Left lung (tissue), 10 donors: ENCODE measurements around the gene IL17F. TPM values are rescaled to one million over a fixed set of nuclear protein-coding genes. Genes with fewer than 3 reads are reported as not detected.

Source experiments
- ATAC-seq: fragments of 200-7000 bp; cut with Tn5 transposase; one replicate; pipeline ENCODE4 v1.9.1; 2020; ENCODE audit warnings: moderate library complexity
- DNase-seq, 4 donors: peaks; one replicate each; pipeline ENCODE4 v3.0.0-alpha.2; 2013 to 2020
- H3K27ac ChIP-seq, 2 donors: fragments of 200-600 bp; sonication (generic) in 1 of 2; one replicate each; pipeline versions ENCODE4 v1.5.0 to v1.8.0; 2020 to 2021
- H3K27me3 ChIP-seq, 2 donors: fragments of 200-600 bp; sonication (generic) in 1 of 2; one replicate each; pipeline versions ENCODE4 v1.5.0 to v1.8.0; 2020 to 2021
- H3K36me3 ChIP-seq, 2 donors: fragments of 200-600 bp; sonication (generic) in 1 of 2; one replicate each; pipeline versions ENCODE4 v1.5.0 to v1.8.0; 2020 to 2021
- H3K4me1 ChIP-seq, 2 donors: fragments of 200-600 bp; one replicate each; pipeline ENCODE4 v1.8.0; 2021
- H3K4me3 ChIP-seq, 2 donors: fragments of 200-600 bp; sonication (generic) in 1 of 2; one replicate each; pipeline versions ENCODE4 v1.5.0 to v1.8.0; 2020 to 2021; ENCODE audit warnings: mild to moderate bottlenecking in 1 of 2
- H3K9me3 ChIP-seq, 2 donors: fragments of 200-600 bp; sonication (generic) in 1 of 2; one replicate each; pipeline versions ENCODE4 v1.5.0 to v1.8.0; 2020 to 2021
- intact Hi-C, 2 donors: fragments of 100-400 bp; cut with DNase I; formaldehyde crosslinking; loops; one replicate each; pipeline versions ENCODE4 v1.11.2 to v1.14.2; 2022
- polyA plus RNA-seq, 6 donors: library from polyadenylated mRNA; unstranded; fragments of 120-200 nt; gene quantifications; one replicate each; pipeline ENCODE4 v1.2.1, GENCODE V29; 2013; ENCODE audit not compliant: insufficient read length in 6 of 6
- total RNA-seq, 2 donors: library from RNA; stranded (reverse); fragmentation: NEBNext Ultra II Directional; extraction: Animal tissue kit (Norgen Biotek cat#: 25700); gene quantifications; one replicate each; pipeline ENCODE4 v1.2.1, GENCODE V29; 2021
- TF ChIP-seq, protein P1 (sequence below), 2 donors: fragments of 200-600 bp; sonication (generic) in 1 of 2; IDR thresholded peaks; one replicate each; pipeline versions ENCODE4 v1.5.0 to v1.8.0; 2021; ENCODE audit warnings: antibody characterized with exemption in 2 of 2
- donor health status: DM: no; HTN: yes; CAD: no.
- donor health status: DM: no; HTN: no; CAD: no.

Gene IL17F
- total and polyA plus RNA-seq, 8 donors, result not detected

DNA sequence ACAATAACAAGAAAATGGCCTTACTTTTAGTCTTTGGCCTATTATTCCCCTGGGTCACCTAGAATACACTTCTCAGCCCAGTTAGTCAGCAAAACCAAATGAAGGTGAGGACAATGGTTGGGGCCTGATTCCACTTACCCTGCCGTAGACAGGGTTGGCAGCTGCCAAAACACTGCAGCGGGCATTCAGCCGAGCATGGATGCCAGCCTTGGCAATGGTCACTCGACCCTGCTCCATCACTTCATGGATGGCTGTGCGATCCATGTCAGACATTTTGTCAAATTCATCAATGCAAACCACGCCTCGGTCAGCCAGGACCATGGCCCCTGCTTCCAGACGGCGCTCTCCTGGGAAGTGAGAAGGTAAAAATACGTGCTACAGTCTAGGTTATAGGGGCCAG, 31.8 kb upstream of the IL17F start:
- peaks cover 0 to 5% of the 10 kb centered on the region in 2 donors for H3K4me1 ChIP-seq
- TF ChIP-seq, protein P1, sequence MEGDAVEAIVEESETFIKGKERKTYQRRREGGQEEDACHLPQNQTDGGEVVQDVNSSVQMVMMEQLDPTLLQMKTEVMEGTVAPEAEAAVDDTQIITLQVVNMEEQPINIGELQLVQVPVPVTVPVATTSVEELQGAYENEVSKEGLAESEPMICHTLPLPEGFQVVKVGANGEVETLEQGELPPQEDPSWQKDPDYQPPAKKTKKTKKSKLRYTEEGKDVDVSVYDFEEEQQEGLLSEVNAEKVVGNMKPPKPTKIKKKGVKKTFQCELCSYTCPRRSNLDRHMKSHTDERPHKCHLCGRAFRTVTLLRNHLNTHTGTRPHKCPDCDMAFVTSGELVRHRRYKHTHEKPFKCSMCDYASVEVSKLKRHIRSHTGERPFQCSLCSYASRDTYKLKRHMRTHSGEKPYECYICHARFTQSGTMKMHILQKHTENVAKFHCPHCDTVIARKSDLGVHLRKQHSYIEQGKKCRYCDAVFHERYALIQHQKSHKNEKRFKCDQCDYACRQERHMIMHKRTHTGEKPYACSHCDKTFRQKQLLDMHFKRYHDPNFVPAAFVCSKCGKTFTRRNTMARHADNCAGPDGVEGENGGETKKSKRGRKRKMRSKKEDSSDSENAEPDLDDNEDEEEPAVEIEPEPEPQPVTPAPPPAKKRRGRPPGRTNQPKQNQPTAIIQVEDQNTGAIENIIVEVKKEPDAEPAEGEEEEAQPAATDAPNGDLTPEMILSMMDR (IDR thresholded peaks at IDR 0.05), result no peak
- DNase-seq (no peak), ATAC-seq (no peak)
- H3K4me3 ChIP-seq, result no peak overlapping the region
- intact Hi-C loops, result no loop called here
- no peaks in the 10 kb centered on the region for H3K27me3 ChIP-seq
- no peak overlapping the region for H3K27ac ChIP-seq
- peaks cover 0 to 95% of the 10 kb centered on the region in 2 donors for H3K36me3 ChIP-seq
- no peaks in the 10 kb centered on the region for H3K9me3 ChIP-seq

DNA sequence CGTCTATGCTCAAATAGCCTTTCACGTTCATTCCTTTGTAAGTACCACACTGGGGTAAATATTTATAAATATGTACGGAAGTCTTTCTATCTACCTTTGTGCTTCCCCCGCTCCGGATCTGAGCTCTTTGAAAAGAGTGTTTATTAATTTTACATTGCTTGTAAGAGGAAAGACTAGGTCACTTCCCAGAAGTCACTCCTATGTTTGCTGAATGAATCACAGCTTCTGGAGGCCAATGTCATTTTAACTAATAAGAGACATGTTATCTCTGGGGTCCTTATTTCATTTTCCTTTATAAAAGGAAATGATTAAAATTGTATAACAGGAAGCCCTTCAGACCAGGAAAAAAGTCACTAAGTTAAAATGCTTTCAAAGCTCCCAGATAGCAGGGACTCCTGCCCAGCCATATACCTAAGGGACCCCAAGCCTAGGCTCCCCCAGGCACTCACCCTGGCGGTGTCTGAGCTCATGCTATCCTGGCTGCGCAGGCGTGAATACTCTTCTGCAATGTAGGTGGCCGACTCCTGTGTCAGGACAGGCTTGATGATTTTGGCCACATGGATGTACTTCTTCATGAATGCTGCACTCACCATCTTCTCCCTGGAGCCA, 27.7 kb upstream of the IL17F start:
- peak overlapping the region in 1 of 2 donors; percentile 65 for H3K27ac ChIP-seq
- H3K27me3 ChIP-seq, result no peaks in the 10 kb centered on the region
- intact Hi-C loops, result no loop called here
- H3K4me3 ChIP-seq, result no peak overlapping the region
- no peaks in the 10 kb centered on the region for H3K9me3 ChIP-seq
- ATAC-seq (peak; percentile 81), DNase-seq (no peak)
- TF ChIP-seq, protein P1 (IDR thresholded peaks at IDR 0.05), result no peak
- H3K36me3 ChIP-seq, result peaks cover 0 to 99% of the 10 kb centered on the region in 2 donors
- H3K4me1 ChIP-seq, result peaks cover 0 to 5% of the 10 kb centered on the region in 2 donors

DNA sequence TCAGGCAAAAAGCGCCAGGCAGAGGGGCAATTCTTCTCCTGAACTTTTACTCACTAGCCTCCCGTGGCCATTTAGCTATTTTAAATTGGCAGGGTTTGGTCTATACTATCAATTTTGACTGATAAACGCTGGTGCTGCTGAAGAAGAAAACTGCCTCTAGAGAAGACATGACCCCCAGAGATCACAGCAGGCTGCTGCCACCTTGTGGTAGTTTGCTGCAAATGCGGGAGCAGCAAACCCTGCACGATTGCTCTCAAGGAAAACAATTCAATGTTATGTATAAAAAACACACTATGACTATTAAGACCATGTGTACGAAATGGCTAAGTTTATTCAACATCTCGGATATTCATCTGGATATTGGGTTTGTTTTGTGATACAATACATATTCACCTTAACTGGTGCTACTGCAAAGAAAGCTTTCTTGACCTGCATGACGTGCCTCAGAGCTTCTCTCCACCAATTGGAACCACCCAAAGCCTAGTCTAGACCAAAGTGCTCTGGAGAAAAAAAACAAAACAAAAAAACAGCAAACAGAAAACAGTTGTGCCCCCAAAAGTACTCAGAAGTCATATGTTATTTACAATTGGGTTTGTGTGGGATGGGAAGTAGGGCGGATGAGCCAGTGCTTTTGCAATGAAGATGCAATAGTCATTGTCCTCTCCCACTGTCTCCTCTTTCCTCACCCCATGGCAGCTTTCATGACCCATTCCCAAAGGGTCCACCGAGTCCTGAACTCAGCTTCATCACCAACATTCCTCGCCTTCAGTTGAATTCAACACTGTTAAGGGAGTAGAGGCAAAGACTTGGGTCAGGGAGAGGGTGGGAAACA, 19.6 kb upstream of the IL17F start:
- H3K4me3 ChIP-seq, result no peak overlapping the region
- H3K27me3 ChIP-seq, result no peaks in the 10 kb centered on the region
- ATAC-seq (peak; percentile 94), DNase-seq (peak; percentile 42 to 77 (median 62))
- no peaks in the 10 kb centered on the region for H3K9me3 ChIP-seq
- TF ChIP-seq, protein P1 (IDR thresholded peaks at IDR 0.05), result peak; percentile 89 to 93
- intact Hi-C loops, result loop anchor here in 1 of 2 donors (10.0 kb wide), 1 partner anchor 99 kb away; no protein-coding TSS in a partner anchor
- no peaks in the 10 kb centered on the region for H3K4me1 ChIP-seq
- H3K36me3 ChIP-seq, result peaks cover 0 to 82% of the 10 kb centered on the region in 2 donors
- H3K27ac ChIP-seq, result no peak overlapping the region

DNA sequence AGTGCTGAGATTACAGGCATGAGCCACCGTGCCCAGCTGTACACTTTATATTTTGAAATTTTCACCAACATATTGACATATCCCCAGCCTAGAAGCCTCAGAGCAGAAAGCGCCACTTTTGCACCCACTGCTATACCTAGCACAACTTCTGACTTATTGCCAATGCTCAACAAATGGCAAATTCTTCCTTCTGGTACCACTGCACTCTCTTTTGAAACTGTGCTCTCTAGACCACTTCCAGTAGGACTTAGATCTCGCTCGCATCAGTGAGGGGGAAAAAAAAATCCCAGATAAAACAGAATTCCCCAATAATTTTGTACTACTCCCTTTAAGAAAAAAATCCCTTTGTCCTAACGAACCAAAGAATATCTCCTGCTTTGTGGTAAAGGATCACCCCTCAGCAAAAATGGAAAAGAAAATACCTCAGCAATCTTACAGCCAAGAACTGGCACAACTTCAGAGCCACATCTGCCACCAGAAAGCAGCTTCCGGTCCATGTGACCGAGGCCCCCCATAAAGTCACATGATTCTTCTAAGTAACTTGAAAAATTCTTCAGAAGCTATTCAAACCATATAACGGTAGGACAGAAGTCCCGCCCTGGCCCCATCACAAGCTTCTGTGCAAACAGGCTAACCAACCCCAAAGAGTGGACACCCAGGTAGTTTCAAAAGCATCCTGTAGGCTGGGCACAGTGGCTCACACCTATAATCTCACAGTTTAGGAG, 18.5 kb upstream of the IL17F start:
- Histone ChIP-seq H3K27ac (no peak overlapping the region), H3K36me3 (peaks cover 0 to 71% of the 10 kb centered on the region in 2 donors), H3K27me3 (no peaks in the 10 kb centered on the region), H3K4me1 (no peaks in the 10 kb centered on the region), H3K9me3 (no peaks in the 10 kb centered on the region), H3K4me3 (no peak overlapping the region)
- TF ChIP-seq, protein P1 (IDR thresholded peaks at IDR 0.05), result no peak
- ATAC-seq (no peak), DNase-seq (no peak)
- intact Hi-C loops, result loop anchor here in 1 of 2 donors (10.0 kb wide), 1 partner anchor 98 kb away; no protein-coding TSS in a partner anchor
